Mesenchymal stem cell (in vitro differentiated cells and primary cell): ENCODE results near the gene ZBTB39.

Experiments used
- DNase-seq: peaks from one replicate; pipeline ENCODE4 v3.0.0-alpha.2; 2013
- H2AFZ ChIP-seq: one replicate; pipeline ENCODE4 v1.6.1; 2013; ENCODE audit warnings: low read depth, mild to moderate bottlenecking, control low read depth, inconsistent platforms, low read length, moderate library complexity
- H2AK5ac ChIP-seq: 2 replicates; pipeline ENCODE4 v1.6.1; 2013; ENCODE audit warnings: low read length, moderate library complexity, mild to moderate bottlenecking, inconsistent platforms; ENCODE audit not compliant: severe bottlenecking
- H2BK120ac ChIP-seq: one replicate; pipeline ENCODE4 v1.6.1; 2013; ENCODE audit warnings: low read depth, mild to moderate bottlenecking, inconsistent platforms, low read length, moderate library complexity
- H2BK12ac ChIP-seq, 2 experiments: one replicate each; pipeline ENCODE4 v1.6.1; 2013; ENCODE audit warnings: inconsistent platforms in 2 of 2, low read length in 2 of 2, mild to moderate bottlenecking in 2 of 2, moderate library complexity in 2 of 2, control low read depth in 1 of 2
- H2BK15ac ChIP-seq: one replicate; pipeline ENCODE4 v1.6.1; 2013; ENCODE audit warnings: mild to moderate bottlenecking, low read depth, inconsistent platforms; ENCODE audit not compliant: poor library complexity, severe bottlenecking
- H2BK5ac ChIP-seq: 2 replicates; pipeline ENCODE4 v1.6.1; 2013; ENCODE audit warnings: low read depth, mild to moderate bottlenecking, low read length, control low read depth, inconsistent platforms; ENCODE audit not compliant: poor library complexity, severe bottlenecking
- H3K14ac ChIP-seq, 2 experiments: one replicate each; pipeline ENCODE4 v1.6.1; 2013; ENCODE audit warnings: inconsistent platforms in 2 of 2, low read length in 2 of 2, control low read depth in 1 of 2, mild to moderate bottlenecking in 1 of 2, moderate library complexity in 1 of 2
- H3K18ac ChIP-seq, 2 experiments: one replicate each; pipeline ENCODE4 v1.6.1; 2013; ENCODE audit warnings: inconsistent platforms in 2 of 2, low read length in 2 of 2, control low read depth in 1 of 2, low read depth in 1 of 2, mild to moderate bottlenecking in 1 of 2
- H3K23ac ChIP-seq, 2 experiments: one replicate each; pipeline ENCODE4 v1.6.1; 2013; ENCODE audit warnings: inconsistent platforms in 2 of 2, low read length in 2 of 2, mild to moderate bottlenecking in 2 of 2, moderate library complexity in 2 of 2, control low read depth in 1 of 2
- H3K27ac ChIP-seq: 2 replicates; pipeline ENCODE4 v1.5.1; 2013; ENCODE audit warnings: mild to moderate bottlenecking, moderate library complexity, low read length, control low read depth, inconsistent platforms; ENCODE audit not compliant: poor library complexity, severe bottlenecking
- H3K27me3 ChIP-seq, 2 experiments: 2 replicates each; pipeline versions ENCODE4 v1.6.1 to v1.7.0; 2013; ENCODE audit warnings: low read length in 2 of 2, mild to moderate bottlenecking in 2 of 2, moderate library complexity in 2 of 2, control low read depth in 1 of 2, inconsistent platforms in 1 of 2; ENCODE audit not compliant: control insufficient read depth in 1 of 2, insufficient read depth in 1 of 2
- H3K36me3 ChIP-seq, 2 experiments: 2 replicates each; pipeline versions ENCODE4 v1.6.1 to v1.7.0; 2013; ENCODE audit warnings: low read length in 2 of 2, control low read depth in 1 of 2, inconsistent platforms in 1 of 2, low read depth in 1 of 2, mild to moderate bottlenecking in 1 of 2; ENCODE audit not compliant: insufficient read depth in 2 of 2, control insufficient read depth in 1 of 2
- H3K4ac ChIP-seq, 2 experiments: one replicate each; pipeline ENCODE4 v1.6.1; 2013; ENCODE audit warnings: inconsistent platforms in 2 of 2, low read length in 2 of 2, mild to moderate bottlenecking in 2 of 2, moderate library complexity in 2 of 2, control low read depth in 1 of 2, low read depth in 1 of 2
- H3K4me1 ChIP-seq: 2 replicates; pipeline ENCODE4 v1.6.1; 2013; ENCODE audit warnings: low read depth, low read length, control low read depth; ENCODE audit not compliant: control insufficient read depth, insufficient read depth
- H3K4me2 ChIP-seq: 2 replicates; pipeline ENCODE4 v1.6.1; 2013; ENCODE audit warnings: low read length, mild to moderate bottlenecking, inconsistent platforms; ENCODE audit not compliant: poor library complexity, severe bottlenecking
- H3K4me3 ChIP-seq, 2 experiments: 2 replicates each; pipeline versions ENCODE4 v1.5.1 to v1.7.0; 2013; ENCODE audit warnings: low read length in 2 of 2, mild to moderate bottlenecking in 2 of 2, control low read depth in 1 of 2, low read depth in 1 of 2; ENCODE audit not compliant: insufficient read depth in 1 of 2
- H3K79me1 ChIP-seq: replicated peaks from 2 replicates; pipeline ENCODE4 v1.6.1; 2013; ENCODE audit warnings: mild to moderate bottlenecking, control low read depth, low read length, inconsistent platforms; ENCODE audit not compliant: poor library complexity, severe bottlenecking
- H3K9ac ChIP-seq: 2 replicates; pipeline ENCODE4 v1.7.0; 2013; ENCODE audit warnings: mild to moderate bottlenecking, low read length, moderate library complexity
- H3K9me3 ChIP-seq: 2 replicates; pipeline ENCODE4 v1.7.0; 2013; ENCODE audit warnings: mild to moderate bottlenecking, low read length; ENCODE audit not compliant: control insufficient read depth
- H4K8ac ChIP-seq: one replicate; pipeline ENCODE4 v1.6.1; 2013; ENCODE audit warnings: inconsistent platforms, mild to moderate bottlenecking, low read length, moderate library complexity
- H4K91ac ChIP-seq: one replicate; pipeline ENCODE4 v1.6.1; 2013; ENCODE audit warnings: mild to moderate bottlenecking, low read length, inconsistent platforms
- WGBS: methylation state at CpG from one replicate; pipeline ENCODE4 v1.1.7; 2013; ENCODE audit warnings: mixed read lengths; 5-methylcytosine and 5-hydroxymethylcytosine counted together

The ZBTB39 gene

GRCh38 chr12:57039016-57039798, 32.9 kb upstream of the ZBTB39 start:
- Histone ChIP-seq H3K79me1 (no peaks in the 10 kb centered on the region), H3K4me1 (no peaks in the 10 kb centered on the region), H3K9me3 (no peaks in the 10 kb centered on the region), H2AFZ (no peak overlapping the region), H3K4ac (no peak overlapping the region), H3K27me3 (peaks cover 84 to 93% of the 10 kb centered on the region in 2 experiments), H2AK5ac (no peak overlapping the region), H3K23ac (no peak overlapping the region), H2BK120ac (no peak overlapping the region), H2BK15ac (no peak overlapping the region), H2BK12ac (no peak overlapping the region), H4K91ac (no peak overlapping the region), H3K4me2 (no peak overlapping the region), H3K9ac (no peak overlapping the region), H4K8ac (no peak overlapping the region), H3K36me3 (no peaks in the 10 kb centered on the region), H3K18ac (no peak overlapping the region), H3K14ac (no peak overlapping the region), H3K4me3 (no peak overlapping the region), H2BK5ac (no peak overlapping the region), H3K27ac (no peak overlapping the region)
- WGBS = 87% methylated on average over 7 of the region's 9 CpGs
- DNase-seq = no peak

- H3K9ac ChIP-seq = no peak overlapping the region
- no peak overlapping the region for H2AK5ac ChIP-seq
- no peak overlapping the region for H3K23ac ChIP-seq
- no peak overlapping the region for H3K14ac ChIP-seq
- no peak overlapping the region for H3K4me2 ChIP-seq
- no peaks in the 10 kb centered on the region for H3K79me1 ChIP-seq
- no peak overlapping the region for H3K4me3 ChIP-seq
- no peaks in the 10 kb centered on the region for H3K9me3 ChIP-seq
- no peak overlapping the region for H4K91ac ChIP-seq
- no peaks in the 10 kb centered on the region for H3K4me1 ChIP-seq
- H2BK15ac ChIP-seq = no peak overlapping the region
- no peak for DNase-seq
- WGBS = 72% methylated on average over 3 of the region's 3 CpGs
- H2BK5ac ChIP-seq = no peak overlapping the region
- H3K36me3 ChIP-seq = no peaks in the 10 kb centered on the region
- H3K27ac ChIP-seq = no peak overlapping the region
- H3K18ac ChIP-seq = no peak overlapping the region
- no peak overlapping the region for H2AFZ ChIP-seq
- no peak overlapping the region for H3K4ac ChIP-seq
- H3K27me3 ChIP-seq = peaks cover 66 to 86% of the 10 kb centered on the region in 2 experiments
- no peak overlapping the region for H2BK120ac ChIP-seq
- H4K8ac ChIP-seq = no peak overlapping the region
- no peak overlapping the region for H2BK12ac ChIP-seq
Observed at GRCh38 chr12:57037264-57037663, 30.9 kb upstream of the ZBTB39 start.

- Histone ChIP-seq H3K4ac (no peak overlapping the region), H2BK15ac (no peak overlapping the region), H3K79me1 (no peaks in the 10 kb centered on the region), H3K4me2 (no peak overlapping the region), H2BK5ac (no peak overlapping the region), H3K14ac (no peak overlapping the region), H2AFZ (no peak overlapping the region), H3K27me3 (peaks cover 66 to 87% of the 10 kb centered on the region in 2 experiments), H2AK5ac (no peak overlapping the region), H4K91ac (no peak overlapping the region), H3K27ac (no peak overlapping the region), H3K36me3 (no peaks in the 10 kb centered on the region), H3K9me3 (no peaks in the 10 kb centered on the region), H2BK12ac (no peak overlapping the region), H3K4me3 (no peak overlapping the region), H3K9ac (no peak overlapping the region), H3K4me1 (no peaks in the 10 kb centered on the region), H2BK120ac (no peak overlapping the region), H3K18ac (no peak overlapping the region), H3K23ac (no peak overlapping the region), H4K8ac (no peak overlapping the region)
- no peak for DNase-seq
- WGBS = 89% methylated on average over 3 of the region's 3 CpGs
Observed at GRCh38 chr12:57033431-57033830, 27.1 kb upstream of the ZBTB39 start.

- Histone ChIP-seq H2BK15ac (no peak overlapping the region), H3K27me3 (peaks cover 66 to 87% of the 10 kb centered on the region in 2 experiments), H3K14ac (no peak overlapping the region), H3K4me3 (no peak overlapping the region), H2BK12ac (no peak overlapping the region), H3K18ac (no peak overlapping the region), H3K9ac (no peak overlapping the region), H3K4me1 (peaks cover 2% of the 10 kb centered on the region), H3K23ac (no peak overlapping the region), H3K79me1 (no peaks in the 10 kb centered on the region), H2BK5ac (no peak overlapping the region), H3K4me2 (no peak overlapping the region), H2AFZ (no peak overlapping the region), H2BK120ac (no peak overlapping the region), H4K8ac (no peak overlapping the region), H3K9me3 (no peaks in the 10 kb centered on the region), H4K91ac (no peak overlapping the region), H3K36me3 (no peaks in the 10 kb centered on the region), H2AK5ac (no peak overlapping the region), H3K27ac (no peak overlapping the region), H3K4ac (no peak overlapping the region)
- 83% methylated on average over 7 of the region's 7 CpGs for WGBS
- DNase-seq = no peak
Observed at GRCh38 chr12:57031789-57032188, 25.4 kb upstream of the ZBTB39 start.
